Measurements from ENCODE around the gene BTD.

- TF ChIP-seq CTCF (conservative IDR thresholded peaks at IDR 0.05) (no peak), EZH2 (IDR thresholded peaks at IDR 0.05; ENCODE audit: low read depth) (no peak)
Observed at GRCh38 chr3:15653321-15653720, 51.8 kb downstream of the BTD start.
